Central memory CD8-positive, alpha-beta T cell (primary cell): Measurements from ENCODE around the gene ZNF189.

ENCODE experiments used
- ATAC-seq: fragments of 150-1000 bp; cut with Tn5 transposase; replicated peaks from 2 replicates; pipeline ENCODE4 v1.10.0; 2022; ENCODE audit warnings: mild to moderate bottlenecking, moderate FRiP score, moderate number of reproducible peaks; ENCODE audit not compliant: poor library complexity, severe bottlenecking; ENCODE audit errors: extremely low read depth
- DNase-seq, 2 donors: peaks; one replicate each; pipeline ENCODE4 v3.0.0; 2021; ENCODE audit warnings: low spot score in 2 of 2
- H3K27ac Mint-ChIP-seq: one replicate; pipeline ENCODE4 v1.8.0; 2022; ENCODE audit warnings: low read depth, mild to moderate bottlenecking, moderate library complexity, mixed read lengths
- H3K27me3 Mint-ChIP-seq: one replicate; pipeline ENCODE4 v1.8.0; 2022; ENCODE audit warnings: mixed read lengths
- H3K36me3 Mint-ChIP-seq: one replicate; pipeline ENCODE4 v1.8.0; 2022; ENCODE audit warnings: mild to moderate bottlenecking, moderate library complexity, mixed read lengths; ENCODE audit not compliant: insufficient read depth
- H3K4me1 Mint-ChIP-seq: one replicate; pipeline ENCODE4 v1.8.0; 2022; ENCODE audit warnings: mixed read lengths
- H3K4me3 Mint-ChIP-seq: one replicate; pipeline ENCODE4 v1.8.0; 2022; ENCODE audit warnings: mild to moderate bottlenecking, moderate library complexity, mixed read lengths
- H3K9me3 Mint-ChIP-seq: one replicate; pipeline ENCODE4 v1.8.0; 2022; ENCODE audit warnings: mixed read lengths

Gene ZNF189

GRCh38 chr9:101366038-101366756 lies 32.5 kb upstream of the ZNF189 start:
- Mint-ChIP-seq H3K27ac (no peak overlapping the region), H3K9me3 (no peaks in the 10 kb centered on the region), H3K4me1 (no peaks in the 10 kb centered on the region), H3K27me3 (peaks cover 51% of the 10 kb centered on the region), H3K36me3 (no peaks in the 10 kb centered on the region), H3K4me3 (no peak overlapping the region)
- no peak for ATAC-seq
- DNase-seq, result no peak

- H3K4me1 Mint-ChIP-seq, result no peaks in the 10 kb centered on the region
- no peaks in the 10 kb centered on the region for H3K36me3 Mint-ChIP-seq
- ATAC-seq, result no peak
- peaks cover 57% of the 10 kb centered on the region for H3K27me3 Mint-ChIP-seq
- no peak overlapping the region for H3K27ac Mint-ChIP-seq
- DNase-seq, result no peak
- H3K4me3 Mint-ChIP-seq, result no peak overlapping the region
- H3K9me3 Mint-ChIP-seq, result no peaks in the 10 kb centered on the region
Measured at GRCh38 chr9:101367323-101367722, 31.3 kb upstream of the ZNF189 start.

DNA sequence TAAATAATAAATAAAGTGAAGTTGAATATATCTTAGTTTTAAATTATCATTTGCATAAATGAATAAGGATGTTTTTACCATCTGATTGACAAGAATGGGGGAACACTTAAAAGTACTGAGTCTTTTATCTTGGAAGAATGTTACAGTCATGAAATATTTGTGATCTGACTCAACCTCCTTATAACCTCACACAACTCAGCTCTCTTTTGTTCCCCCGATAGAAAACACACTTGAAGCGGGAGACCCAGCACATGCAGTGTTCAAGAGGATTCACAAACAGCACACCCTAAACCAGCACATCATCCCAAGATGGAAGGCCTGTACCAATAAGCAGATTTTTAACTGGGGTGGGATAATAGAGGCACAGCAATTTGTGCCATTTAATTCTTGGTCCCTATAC lies 29.4 kb upstream of the ZNF189 start:
- no peak for DNase-seq
- H3K4me1 Mint-ChIP-seq, result no peaks in the 10 kb centered on the region
- H3K27ac Mint-ChIP-seq, result no peak overlapping the region
- no peak for ATAC-seq
- H3K9me3 Mint-ChIP-seq, result no peaks in the 10 kb centered on the region
- peaks cover 42% of the 10 kb centered on the region for H3K27me3 Mint-ChIP-seq
- no peaks in the 10 kb centered on the region for H3K36me3 Mint-ChIP-seq
- no peak overlapping the region for H3K4me3 Mint-ChIP-seq

GRCh38 chr9:101369884-101370531 lies 28.6 kb upstream of the ZNF189 start:
- no peak overlapping the region for H3K4me3 Mint-ChIP-seq
- no peaks in the 10 kb centered on the region for H3K4me1 Mint-ChIP-seq
- no peak overlapping the region for H3K27ac Mint-ChIP-seq
- ATAC-seq (no peak), DNase-seq (no peak)
- peaks cover 40% of the 10 kb centered on the region for H3K27me3 Mint-ChIP-seq
- H3K36me3 Mint-ChIP-seq, result no peaks in the 10 kb centered on the region
- H3K9me3 Mint-ChIP-seq, result no peaks in the 10 kb centered on the region

- Mint-ChIP-seq H3K27ac (no peak overlapping the region), H3K9me3 (no peaks in the 10 kb centered on the region), H3K27me3 (peaks cover 56% of the 10 kb centered on the region), H3K4me3 (no peak overlapping the region), H3K4me1 (no peaks in the 10 kb centered on the region), H3K36me3 (no peaks in the 10 kb centered on the region)
- DNase-seq, result no peak
- ATAC-seq, result no peak
Measured at GRCh38 chr9:101371813-101372212, 26.8 kb upstream of the ZNF189 start.

DNA sequence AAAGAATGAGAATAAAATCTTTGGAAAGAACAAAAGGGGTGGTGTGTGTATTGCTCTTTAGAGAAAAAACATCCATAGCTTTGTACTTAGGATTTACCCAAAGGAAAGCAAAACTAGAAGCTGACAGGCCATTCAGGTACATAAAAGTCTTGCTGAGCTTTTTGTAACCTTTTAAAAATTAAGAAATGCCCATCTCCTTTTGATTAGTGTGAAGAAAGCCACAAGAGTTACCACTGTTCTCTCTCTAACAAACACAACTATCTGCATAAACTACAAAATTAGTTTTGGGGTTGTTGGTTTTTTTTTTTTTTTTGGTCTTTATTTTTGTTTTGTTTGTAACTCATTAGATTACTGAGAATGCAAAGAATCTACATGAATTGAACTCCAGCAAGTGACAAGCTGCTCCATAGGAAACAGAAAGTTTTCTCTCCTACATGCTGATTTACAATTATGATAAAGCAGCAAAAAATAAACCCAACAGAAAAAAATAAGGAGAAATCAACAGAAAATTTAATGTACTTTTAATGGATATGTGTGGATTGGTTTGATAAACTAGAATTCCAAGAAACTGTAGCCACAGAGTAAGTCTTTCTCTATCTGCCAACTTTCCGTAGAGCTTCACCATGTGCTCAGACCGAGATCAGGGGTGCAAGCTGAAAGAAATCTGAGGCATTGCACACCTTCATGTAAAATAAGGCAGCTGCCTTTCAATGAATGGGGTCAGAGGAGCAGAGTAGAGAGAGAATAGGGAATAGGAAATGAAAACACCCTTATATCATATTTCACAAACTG lies 26.1 kb upstream of the ZNF189 start:
- no peaks in the 10 kb centered on the region for H3K36me3 Mint-ChIP-seq
- H3K9me3 Mint-ChIP-seq, result peaks cover under 1% of the 10 kb centered on the region
- no peak for DNase-seq
- no peak overlapping the region for H3K27ac Mint-ChIP-seq
- no peak for ATAC-seq
- peaks cover 59% of the 10 kb centered on the region for H3K27me3 Mint-ChIP-seq
- H3K4me1 Mint-ChIP-seq, result no peaks in the 10 kb centered on the region
- H3K4me3 Mint-ChIP-seq, result no peak overlapping the region

- ATAC-seq (no peak), DNase-seq (no peak)
- Mint-ChIP-seq H3K36me3 (no peaks in the 10 kb centered on the region), H3K27me3 (peaks cover 65% of the 10 kb centered on the region), H3K4me1 (no peaks in the 10 kb centered on the region), H3K9me3 (peaks cover 8% of the 10 kb centered on the region), H3K27ac (no peak overlapping the region), H3K4me3 (no peak overlapping the region)
Measured at GRCh38 chr9:101375546-101375945, 23.1 kb upstream of the ZNF189 start.

DNA sequence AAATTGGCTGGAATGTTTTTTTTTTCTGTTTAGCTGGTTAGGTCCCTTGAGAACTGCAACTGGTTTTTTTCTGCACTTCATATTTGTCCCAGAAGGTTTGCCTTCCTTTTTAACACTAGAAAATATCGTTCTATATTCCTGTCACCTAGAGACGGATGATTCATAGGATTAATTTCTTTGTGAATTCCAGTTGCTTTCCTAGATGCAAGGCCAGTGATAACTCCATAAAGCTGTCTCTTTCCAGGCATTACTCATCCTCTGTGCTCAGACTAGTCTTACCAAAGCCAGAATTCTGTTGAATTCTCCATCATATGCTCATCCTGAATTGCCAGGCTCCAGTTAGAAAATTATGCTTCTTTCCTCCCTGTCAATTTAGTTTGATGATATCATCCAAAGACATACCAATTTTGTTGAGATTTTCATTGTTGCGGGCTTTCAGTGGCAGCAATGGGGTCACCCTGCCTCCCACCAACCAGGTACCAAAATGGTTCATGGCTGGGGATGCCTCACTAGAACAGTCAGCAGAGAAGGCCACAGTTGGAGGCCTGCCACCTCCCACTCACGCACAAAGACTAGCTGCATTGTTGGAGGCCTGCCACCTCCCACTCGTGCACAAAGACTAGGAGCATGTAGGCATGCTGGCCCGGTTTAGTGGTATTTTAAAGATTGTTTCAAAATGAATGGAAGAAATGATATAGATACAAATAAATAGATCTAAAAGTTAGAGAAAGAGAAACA lies 22.4 kb upstream of the ZNF189 start:
- Mint-ChIP-seq H3K36me3 (no peaks in the 10 kb centered on the region), H3K27ac (no peak overlapping the region), H3K4me3 (no peak overlapping the region), H3K9me3 (peaks cover 8% of the 10 kb centered on the region), H3K4me1 (no peaks in the 10 kb centered on the region), H3K27me3 (peaks cover 58% of the 10 kb centered on the region)
- no peak for ATAC-seq
- DNase-seq, result no peak

DNA sequence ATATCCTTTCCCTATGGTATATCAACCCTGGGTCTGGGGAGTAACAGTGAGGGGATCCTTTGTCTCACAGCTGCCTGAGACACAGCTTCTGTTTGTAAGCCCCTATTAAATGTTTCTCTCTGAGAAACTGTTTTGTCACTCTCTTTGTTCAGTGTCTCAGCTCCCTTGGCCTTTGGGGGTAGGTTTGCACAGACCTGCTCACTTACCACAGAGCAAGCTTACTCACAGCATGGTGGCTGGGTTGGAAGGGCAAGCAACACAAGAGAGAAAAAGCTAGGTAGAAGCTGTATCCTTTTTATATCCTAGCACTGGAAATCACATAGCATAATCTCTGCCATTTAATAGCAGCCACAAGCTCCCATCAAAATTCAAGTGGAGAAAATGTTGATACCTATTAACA lies 18.4 kb upstream of the ZNF189 start:
- no peaks in the 10 kb centered on the region for H3K4me1 Mint-ChIP-seq
- peaks cover 14% of the 10 kb centered on the region for H3K9me3 Mint-ChIP-seq
- DNase-seq, result no peak
- no peak overlapping the region for H3K27ac Mint-ChIP-seq
- no peaks in the 10 kb centered on the region for H3K36me3 Mint-ChIP-seq
- no peak for ATAC-seq
- peaks cover 39% of the 10 kb centered on the region for H3K27me3 Mint-ChIP-seq
- no peak overlapping the region for H3K4me3 Mint-ChIP-seq

DNA sequence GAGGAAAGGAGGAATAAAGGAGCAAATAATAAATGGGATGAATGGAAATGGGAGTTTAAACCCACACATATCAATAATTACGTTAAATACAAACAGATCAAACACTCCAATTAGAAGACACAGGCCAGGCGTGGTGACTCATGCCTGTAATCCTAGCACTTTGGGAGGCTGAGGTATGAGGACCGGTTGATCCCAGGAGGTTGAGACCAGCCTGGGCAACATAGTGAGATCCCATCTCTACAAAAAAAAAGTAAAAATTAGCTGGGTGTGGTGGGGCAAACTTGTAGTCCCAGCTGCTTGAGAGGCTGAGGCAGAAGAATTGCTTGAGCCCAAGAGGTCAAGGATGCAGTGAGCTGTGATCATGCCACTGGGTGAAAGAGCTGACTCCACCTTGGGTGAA lies 17.5 kb upstream of the ZNF189 start:
- no peaks in the 10 kb centered on the region for H3K36me3 Mint-ChIP-seq
- H3K9me3 Mint-ChIP-seq, result peaks cover 14% of the 10 kb centered on the region

DNA sequence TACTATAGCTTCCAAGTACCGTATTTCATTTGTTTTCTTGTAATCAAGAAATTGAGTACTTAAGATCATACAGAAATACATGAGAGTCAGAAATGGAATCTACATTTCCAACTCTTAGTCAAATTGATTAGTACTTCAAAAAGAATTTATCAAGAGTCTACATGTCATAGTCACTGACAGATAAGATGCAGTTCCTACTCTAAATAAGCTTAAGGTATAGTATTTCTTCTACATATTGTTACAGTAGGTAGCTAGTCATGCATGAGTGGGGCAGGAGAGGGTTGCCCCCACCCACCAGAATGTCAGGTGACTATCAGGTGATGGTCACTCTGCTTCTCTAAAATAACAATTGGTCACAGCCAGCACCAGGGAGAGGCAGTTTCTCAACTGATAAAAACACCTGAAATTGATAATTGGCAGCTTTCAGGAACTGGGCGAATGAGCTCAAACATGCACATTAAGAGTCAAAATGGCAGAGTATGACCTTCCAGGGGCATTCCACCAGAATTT lies 16.8 kb upstream of the ZNF189 start:
- Mint-ChIP-seq H3K36me3 (no peaks in the 10 kb centered on the region), H3K9me3 (peaks cover 14% of the 10 kb centered on the region), H3K4me1 (no peaks in the 10 kb centered on the region), H3K27me3 (peaks cover 23% of the 10 kb centered on the region), H3K27ac (no peak overlapping the region), H3K4me3 (no peak overlapping the region)
- no peak for ATAC-seq
- DNase-seq, result no peak

More for the DNA sequence above, 17.5 kb upstream of the ZNF189 start:
- Mint-ChIP-seq H3K4me1 (no peaks in the 10 kb centered on the region), H3K27me3 (peaks cover 30% of the 10 kb centered on the region), H3K4me3 (no peak overlapping the region), H3K27ac (no peak overlapping the region)
- ATAC-seq (no peak), DNase-seq (no peak)

DNA sequence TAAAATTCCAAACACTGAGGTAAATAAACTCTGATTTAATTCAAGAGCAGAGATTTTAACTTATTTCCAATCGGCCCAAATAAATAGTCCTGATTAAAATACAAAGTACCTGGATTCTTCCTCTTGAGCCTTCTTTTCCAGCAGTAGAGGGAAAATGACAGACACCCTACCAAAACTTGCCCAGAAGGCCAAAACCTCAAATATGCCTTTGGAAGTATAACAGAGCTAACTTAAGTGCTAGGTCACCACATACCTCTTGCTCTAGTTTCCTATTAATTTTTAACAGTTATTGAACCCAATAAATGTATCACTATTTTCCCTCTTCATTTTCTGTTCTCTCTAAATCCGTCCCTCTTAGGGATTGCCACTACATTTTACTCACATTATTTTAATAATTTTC lies 15.3 kb upstream of the ZNF189 start:
- Mint-ChIP-seq H3K27ac (no peak overlapping the region), H3K4me1 (peaks cover 6% of the 10 kb centered on the region), H3K27me3 (peaks cover 8% of the 10 kb centered on the region), H3K4me3 (no peak overlapping the region), H3K36me3 (no peaks in the 10 kb centered on the region), H3K9me3 (peaks cover 6% of the 10 kb centered on the region)
- DNase-seq, result no peak
- ATAC-seq, result no peak
